ENCODE measurements around the gene ADA.

Gene ADA

DNA sequence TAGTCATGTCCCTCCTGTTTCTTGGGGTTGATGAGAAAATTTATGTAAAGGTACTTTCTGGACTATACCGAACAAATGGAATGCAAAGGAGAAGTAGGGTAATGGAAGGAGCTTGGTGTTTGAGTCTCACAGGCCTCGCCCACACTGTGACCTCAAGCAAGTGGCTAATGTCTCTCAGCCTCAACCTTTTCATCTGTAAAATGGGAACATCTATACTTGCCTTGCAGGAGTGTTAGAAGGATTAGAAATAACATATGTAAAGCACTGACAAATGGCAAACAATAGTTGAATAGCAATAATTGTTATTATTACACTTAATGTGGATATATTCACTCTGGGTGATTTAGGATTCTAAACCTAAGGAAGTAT lies 78.0 kb downstream of the ADA start:
- DNase-seq = no peak

GRCh38 chr20:44572551-44573500 lies 78.7 kb downstream of the ADA start:
- no peak for DNase-seq

GRCh38 chr20:44571362-44571988 lies 80.0 kb downstream of the ADA start:
- DNase-seq = no peak

DNA sequence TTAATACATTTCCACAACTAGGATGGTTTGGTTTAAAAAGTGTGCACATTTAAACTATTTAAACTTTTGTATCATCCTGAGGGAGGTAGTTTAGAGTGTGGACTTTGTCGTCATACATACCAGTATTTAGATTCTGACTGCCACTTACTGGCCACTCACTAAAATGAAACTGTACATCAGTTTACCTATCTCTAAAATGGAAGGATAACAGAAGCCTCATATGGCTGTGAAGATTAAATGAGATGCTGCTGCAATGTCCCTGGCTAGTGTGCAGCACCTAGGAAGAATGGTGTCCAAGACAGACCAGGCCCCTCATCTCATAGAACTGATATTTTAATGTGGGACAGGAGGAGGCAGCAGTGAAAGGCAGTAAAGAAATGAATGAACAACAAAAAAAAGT lies 81.1 kb downstream of the ADA start:
- DNase-seq = no peak

Data from NK-92 treated with Interleukin-12 subunit alpha and Interleukin-12 subunit beta, amount 100 ng/mL, for 24 hours (cell line).